Activated T-cell treated with anti-CD3 and anti-CD28 coated beads, Interleukin-2, amount 50 U/mL, for 48 hours (primary cell): ENCODE results near the gene SH3TC1.

ENCODE experiments used
- DNase-seq, 2 experiments: peaks; one replicate each; pipeline ENCODE4 v3.0.0-alpha.2; 2020

SH3TC1 gene

GRCh38 chr4:8217246-8217511 lies 18.1 kb downstream of the SH3TC1 start:
- DNase-seq: no peak

GRCh38 chr4:8217871-8218270 lies 18.8 kb downstream of the SH3TC1 start:
- DNase-seq: no peak

- DNase-seq: no peak
Observed at GRCh38 chr4:8218371-8219031, 19.4 kb downstream of the SH3TC1 start.

- no peak for DNase-seq
Observed at GRCh38 chr4:8219236-8219635, 20.1 kb downstream of the SH3TC1 start.

- DNase-seq: no peak
Observed at GRCh38 chr4:8220661-8221450, 21.8 kb downstream of the SH3TC1 start.

GRCh38 chr4:8221476-8221875 lies 22.4 kb downstream of the SH3TC1 start:
- no peak for DNase-seq

GRCh38 chr4:8221985-8222384 lies 22.9 kb downstream of the SH3TC1 start:
- no peak for DNase-seq

- no peak for DNase-seq
Observed at GRCh38 chr4:8222609-8223388, 23.7 kb downstream of the SH3TC1 start.

GRCh38 chr4:8224267-8224974 lies 25.3 kb downstream of the SH3TC1 start:
- DNase-seq: no peak

- no peak for DNase-seq
Observed at GRCh38 chr4:8224975-8225625, 26.0 kb downstream of the SH3TC1 start.

- no peak for DNase-seq
Observed at GRCh38 chr4:8225706-8226443, 26.8 kb downstream of the SH3TC1 start.

- DNase-seq: no peak
Observed at GRCh38 chr4:8227201-8227770, 28.2 kb downstream of the SH3TC1 start.

GRCh38 chr4:8227771-8228318 lies 28.8 kb downstream of the SH3TC1 start:
- DNase-seq: no peak

GRCh38 chr4:8228319-8229250 lies 29.5 kb downstream of the SH3TC1 start:
- peak; percentile 87 to 89 for DNase-seq

- peak in 1 of 2 experiments; percentile 32 for DNase-seq
Observed at GRCh38 chr4:8229331-8229975, 30.4 kb downstream of the SH3TC1 start.

- DNase-seq: no peak
Observed at GRCh38 chr4:8230033-8230432, 30.9 kb downstream of the SH3TC1 start.

GRCh38 chr4:8230891-8231290 lies 31.8 kb downstream of the SH3TC1 start:
- DNase-seq: no peak

- DNase-seq: no peak
Observed at GRCh38 chr4:8231551-8232049, 32.5 kb downstream of the SH3TC1 start.

GRCh38 chr4:8232748-8233147 lies 33.7 kb downstream of the SH3TC1 start:
- DNase-seq: no peak
